8988T (cell line): ENCODE results near the gene OOSP3.
"Not testable (repeated sequence)": the region's sequence is repeated elsewhere in the genome, so short reads cannot be mapped to it uniquely, and the experiment has no call there.

Source experiments
- DNase-seq: peaks from one replicate; pipeline ENCODE4 v3.0.0; 2011

Gene OOSP3

GRCh38 chr11:59877784-59878183 lies 798 bp upstream of the OOSP3 start:
- DNase-seq, result no peak

GRCh38 chr11:59879567-59879966 lies 985 bp downstream of the OOSP3 start:
- DNase-seq, result no peak

DNA sequence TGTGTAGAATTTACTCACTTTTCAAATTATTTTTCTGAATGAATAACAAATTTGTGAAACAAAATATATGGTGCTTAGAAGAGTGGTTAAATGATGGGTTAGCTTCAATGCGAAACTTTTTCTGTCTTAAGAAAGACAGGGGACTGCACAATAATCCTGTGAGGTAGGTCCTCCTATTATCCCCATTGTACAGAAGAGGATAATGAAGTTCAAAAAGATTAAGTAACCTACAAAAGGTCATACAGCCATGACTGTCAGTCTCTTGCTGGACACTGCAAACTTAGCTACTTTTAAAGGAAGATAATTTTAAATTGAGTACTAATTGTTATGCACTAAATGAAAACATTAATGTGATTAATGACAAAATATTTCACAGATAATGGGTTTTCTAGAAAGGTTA lies 5.0 kb downstream of the OOSP3 start:
- no peak for DNase-seq

DNA sequence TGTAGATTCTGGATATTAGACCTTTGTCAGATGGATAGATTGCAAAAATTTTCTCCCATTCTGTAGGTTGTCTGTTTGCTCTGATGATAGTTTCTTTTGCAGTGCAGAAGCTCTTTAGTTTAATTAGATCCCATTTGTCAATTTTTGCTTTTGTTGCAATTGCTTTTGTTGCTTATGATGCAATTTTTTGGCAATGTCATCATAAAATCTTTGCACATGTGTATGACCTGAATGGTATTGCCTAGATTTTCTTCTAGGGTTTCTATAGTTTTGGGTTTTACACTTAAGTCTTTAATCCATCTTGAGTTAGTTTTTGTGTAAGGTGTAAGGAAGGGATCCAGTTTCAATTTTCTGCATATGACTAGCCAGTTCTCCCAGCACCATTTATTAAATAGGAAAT lies 8.6 kb downstream of the OOSP3 start:
- DNase-seq, result not testable (repeated sequence)

GRCh38 chr11:59891781-59892181 lies 13.2 kb downstream of the OOSP3 start:
- no peak for DNase-seq

GRCh38 chr11:59894616-59895015 lies 16.0 kb downstream of the OOSP3 start:
- no peak for DNase-seq

- no peak for DNase-seq
These were observed 19.5 kb downstream of the OOSP3 start for GRCh38 chr11:59898046-59898445.

GRCh38 chr11:59898650-59899049 lies 20.1 kb downstream of the OOSP3 start:
- DNase-seq, result no peak

DNA sequence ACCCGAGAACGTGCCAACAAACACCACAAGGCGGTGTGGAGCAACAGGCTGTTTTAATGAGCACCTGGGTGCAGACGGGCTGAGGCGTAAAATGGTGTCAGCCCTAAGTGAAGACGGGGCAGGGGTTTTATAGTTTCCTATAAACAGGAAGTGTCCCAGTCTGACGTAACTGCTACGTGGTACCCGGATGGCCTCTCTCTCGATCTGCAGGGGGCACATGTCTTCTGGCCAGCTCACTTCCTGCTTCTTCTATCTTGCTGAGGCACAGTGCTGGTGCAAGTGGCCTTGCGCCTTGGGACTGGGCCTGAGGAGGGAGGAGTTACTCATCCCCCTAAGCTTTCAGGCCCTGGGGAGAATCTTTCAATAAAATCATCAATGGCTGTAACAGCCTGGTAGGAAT lies 20.9 kb downstream of the OOSP3 start:
- DNase-seq, result peak; percentile 25

- DNase-seq, result no peak
These were observed 22.0 kb downstream of the OOSP3 start for GRCh38 chr11:59900366-59901126.

DNA sequence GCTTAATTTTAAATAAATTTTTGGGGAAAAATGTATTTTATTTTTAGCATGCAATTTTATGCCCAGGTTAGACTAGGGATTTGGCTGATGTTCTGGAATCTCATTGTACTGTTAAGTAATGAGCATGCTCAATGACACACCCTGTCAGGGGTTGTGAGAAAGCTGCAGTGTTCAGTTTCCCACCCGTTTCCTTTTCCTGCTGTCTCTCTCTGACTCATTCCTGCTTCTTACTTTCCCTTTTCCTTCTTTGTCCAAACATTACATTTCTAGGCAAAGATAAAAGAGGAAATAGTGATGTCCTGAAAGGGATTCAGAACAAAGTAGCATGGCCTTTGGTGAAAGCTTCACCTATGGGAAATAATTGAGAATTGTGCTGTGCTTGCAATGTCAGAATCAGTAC lies 22.7 kb downstream of the OOSP3 start:
- no peak for DNase-seq

GRCh38 chr11:59903569-59903968 lies 25.0 kb downstream of the OOSP3 start:
- DNase-seq, result not testable (repeated sequence)

DNA sequence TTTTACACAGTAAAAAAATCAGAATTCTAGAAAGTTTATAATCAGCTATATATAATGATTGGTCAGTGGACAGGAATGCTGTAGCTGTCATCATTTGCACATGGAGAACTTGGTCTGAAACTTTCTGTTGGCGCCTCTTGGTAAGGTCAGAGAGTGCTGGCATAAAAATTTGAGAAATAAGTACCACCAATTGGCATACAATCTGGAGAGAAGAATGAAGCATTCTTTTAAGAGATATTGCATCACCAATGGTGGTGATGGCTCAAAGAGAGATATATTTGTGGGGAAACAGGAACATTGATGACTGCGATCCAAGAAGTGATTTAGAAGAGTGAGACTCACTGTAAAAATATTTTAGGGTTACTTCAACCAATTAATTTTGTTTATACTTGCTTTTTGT lies 39.9 kb downstream of the OOSP3 start:
- no peak for DNase-seq

DNA sequence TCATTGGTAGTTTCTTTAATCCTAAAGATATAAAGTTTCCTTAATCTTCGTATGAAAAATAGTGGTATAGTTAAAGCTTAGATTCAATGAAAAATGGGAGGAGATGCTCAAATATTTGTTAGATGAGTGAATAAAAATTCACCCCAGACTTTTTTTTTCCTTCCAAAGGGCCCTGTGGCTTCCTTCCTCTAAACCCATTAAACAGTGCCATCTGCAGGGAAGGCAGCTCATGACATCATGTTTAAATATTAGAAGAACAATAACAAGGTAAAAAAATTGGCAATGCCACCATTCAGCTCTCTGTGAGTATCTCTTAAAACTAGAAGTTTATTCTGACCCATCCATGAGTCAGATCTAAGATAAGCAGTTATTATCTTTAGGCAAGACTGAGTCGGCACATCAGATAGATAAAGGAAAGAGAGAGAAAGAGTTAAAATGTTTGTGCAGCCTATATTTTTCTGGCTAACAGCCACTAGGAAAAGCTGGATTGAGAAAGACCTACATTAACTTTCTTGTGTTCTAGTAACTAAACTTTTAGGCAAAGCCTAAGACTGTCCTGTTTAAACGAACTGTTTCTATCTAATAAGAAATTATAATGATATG lies 40.5 kb downstream of the OOSP3 start:
- no peak for DNase-seq

DNA sequence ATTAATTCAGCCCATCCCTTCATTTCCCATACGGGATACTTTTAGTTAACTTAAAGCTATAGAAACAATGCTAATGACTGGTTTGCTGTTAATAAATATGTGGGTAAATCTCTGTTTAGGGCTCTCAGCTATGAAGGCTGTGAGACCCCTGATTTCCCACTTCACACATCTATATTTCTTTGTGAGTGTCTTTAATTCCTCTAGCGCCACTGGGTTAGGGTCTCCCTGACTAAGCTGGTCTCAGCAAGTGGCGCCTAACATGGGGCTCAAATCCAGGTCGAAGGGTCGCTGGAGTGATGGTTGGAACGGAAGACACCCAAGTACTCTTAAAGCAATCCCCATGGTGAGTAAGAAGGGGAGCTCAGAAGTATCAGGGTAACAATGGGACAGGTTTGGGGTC lies 45.2 kb downstream of the OOSP3 start:
- DNase-seq, result no peak

DNA sequence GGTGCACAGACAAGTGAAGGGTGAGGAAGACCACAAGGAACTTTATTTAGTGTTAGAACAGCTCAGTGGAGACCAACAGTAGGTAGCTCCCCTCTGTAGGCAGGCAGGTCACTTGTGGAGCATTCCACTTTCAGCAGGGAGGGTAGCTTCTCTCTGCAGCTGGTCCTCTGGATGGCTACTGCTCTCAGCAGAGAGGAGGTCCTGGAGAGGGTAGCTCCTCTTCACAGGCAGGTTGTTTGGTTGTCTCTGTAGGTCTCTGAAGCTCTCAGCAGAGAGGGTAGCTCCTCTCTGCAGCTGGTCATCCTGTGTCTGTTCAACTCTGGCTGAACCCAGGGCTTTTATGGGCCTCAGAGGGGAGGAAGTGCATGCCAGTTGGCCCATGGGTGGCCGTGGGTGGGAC lies 53.1 kb downstream of the OOSP3 start:
- no peak for DNase-seq

GRCh38 chr11:59938132-59938531 lies 59.5 kb downstream of the OOSP3 start, which contains the start of gene OOSP1:
TSS of gene OOSP1 (plus strand) at chr11:59938432. CDS start at chr11:59938455, 23 bp downstream.
- DNase-seq, result no peak

GRCh38 chr11:59938718-59939117 lies 60.1 kb downstream of the OOSP3 start:
- no peak for DNase-seq

DNA sequence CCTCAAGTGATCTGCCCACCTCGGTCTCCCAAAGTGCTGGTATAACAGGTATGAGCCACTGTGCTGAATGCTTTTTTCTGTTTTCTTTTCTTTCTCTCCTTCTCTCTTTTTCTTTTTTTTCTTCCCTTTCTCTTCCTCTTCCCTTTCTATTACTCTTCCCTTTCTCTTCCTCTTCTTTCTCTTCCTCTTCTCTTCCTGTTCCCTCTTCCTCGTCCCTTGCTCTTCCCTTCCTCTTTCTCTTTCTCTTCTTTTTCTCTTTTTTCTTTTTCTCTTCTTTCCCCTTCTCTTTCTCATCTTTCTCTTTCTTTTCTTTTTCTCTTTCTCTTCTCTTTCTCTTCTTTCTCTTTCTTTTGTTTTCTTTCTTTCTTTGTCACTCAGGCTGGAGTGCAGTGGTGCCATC lies 60.9 kb downstream of the OOSP3 start:
- no peak for DNase-seq

DNA sequence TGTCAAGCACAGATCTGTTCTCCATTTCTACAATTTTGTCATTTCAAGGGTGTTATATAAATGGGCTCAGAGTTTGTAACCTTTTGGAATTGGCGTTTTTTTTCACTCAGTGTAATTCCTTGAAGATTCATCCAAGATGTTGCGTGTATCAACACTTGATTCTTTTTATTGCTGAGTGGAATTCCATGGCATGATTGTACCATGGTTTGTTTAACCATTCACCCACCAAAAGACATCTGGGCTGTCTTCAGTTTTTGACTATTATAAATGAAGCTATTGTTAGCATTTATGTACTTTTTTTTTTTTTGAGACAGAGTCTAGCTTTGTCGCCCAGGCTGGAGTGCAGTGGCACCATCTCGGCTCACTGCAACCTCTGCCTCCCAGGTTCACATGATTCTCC lies 62.5 kb downstream of the OOSP3 start:
- DNase-seq, result no peak

GRCh38 chr11:59943997-59944714 lies 65.6 kb downstream of the OOSP3 start:
- DNase-seq, result no peak

DNA sequence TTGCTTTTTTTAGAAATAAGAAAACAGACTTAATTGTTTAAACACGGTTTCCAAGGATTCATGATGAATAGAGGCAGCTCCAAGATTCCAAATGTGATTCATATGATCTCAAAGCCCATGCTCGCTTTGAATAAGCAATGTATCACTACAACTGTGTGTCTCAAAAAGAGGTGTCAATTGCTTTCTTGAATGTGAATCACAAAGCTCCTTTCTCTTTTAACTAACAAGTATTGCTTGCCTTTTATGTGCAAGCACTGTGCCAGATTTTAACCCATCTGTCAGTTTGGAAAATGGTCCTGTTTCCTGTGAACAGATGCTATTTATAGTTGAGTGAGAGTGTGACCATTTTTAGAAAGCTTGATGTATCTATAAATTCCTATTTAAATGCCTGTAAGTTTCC lies 66.1 kb downstream of the OOSP3 start:
- DNase-seq, result no peak
